Tibial nerve (tissue), 3 donors: ENCODE measurements around the gene USP46.

ENCODE experiments used
- POLR2A ChIP-seq, 2 donors: fragments of 450-650 bp; IDR thresholded peaks; one replicate each; pipeline ENCODE4 v1.6.1; 2017; ENCODE audit warnings: antibody characterized with exemption in 2 of 2, mild to moderate bottlenecking in 2 of 2, moderate library complexity in 2 of 2
- TF ChIP-seq, protein P1 (sequence below), 5 experiments: fragments of 200-600 bp in 3 of 5; fragments of 450-650 bp in 2 of 5; sonication (generic) in 3 of 5; IDR thresholded peaks; one replicate each; pipeline ENCODE4 v1.5.1; 2016 to 2019; ENCODE audit warnings: antibody characterized with exemption in 5 of 5, mild to moderate bottlenecking in 3 of 5, moderate library complexity in 2 of 5

DNA sequence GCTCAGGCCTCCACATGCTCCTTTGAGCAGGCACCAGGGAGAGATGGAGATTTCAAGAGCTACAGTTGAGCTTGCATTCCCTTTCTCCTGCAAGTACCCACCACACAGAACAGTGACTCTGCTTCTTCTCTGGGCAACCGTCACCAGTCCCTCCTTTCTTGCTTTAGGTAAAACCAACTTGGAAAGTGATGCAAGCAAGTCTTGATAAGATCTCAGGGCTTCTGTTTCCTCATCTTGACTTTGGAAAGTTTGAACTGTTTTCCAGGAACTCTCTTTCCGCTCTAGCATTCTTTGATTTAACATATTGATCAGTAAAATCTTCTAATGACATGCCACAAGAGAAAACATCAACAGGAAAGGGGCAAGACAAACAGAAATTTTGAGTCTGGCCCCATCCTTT, 73.7 kb downstream of the USP46 start:
- TF ChIP-seq, protein P1, sequence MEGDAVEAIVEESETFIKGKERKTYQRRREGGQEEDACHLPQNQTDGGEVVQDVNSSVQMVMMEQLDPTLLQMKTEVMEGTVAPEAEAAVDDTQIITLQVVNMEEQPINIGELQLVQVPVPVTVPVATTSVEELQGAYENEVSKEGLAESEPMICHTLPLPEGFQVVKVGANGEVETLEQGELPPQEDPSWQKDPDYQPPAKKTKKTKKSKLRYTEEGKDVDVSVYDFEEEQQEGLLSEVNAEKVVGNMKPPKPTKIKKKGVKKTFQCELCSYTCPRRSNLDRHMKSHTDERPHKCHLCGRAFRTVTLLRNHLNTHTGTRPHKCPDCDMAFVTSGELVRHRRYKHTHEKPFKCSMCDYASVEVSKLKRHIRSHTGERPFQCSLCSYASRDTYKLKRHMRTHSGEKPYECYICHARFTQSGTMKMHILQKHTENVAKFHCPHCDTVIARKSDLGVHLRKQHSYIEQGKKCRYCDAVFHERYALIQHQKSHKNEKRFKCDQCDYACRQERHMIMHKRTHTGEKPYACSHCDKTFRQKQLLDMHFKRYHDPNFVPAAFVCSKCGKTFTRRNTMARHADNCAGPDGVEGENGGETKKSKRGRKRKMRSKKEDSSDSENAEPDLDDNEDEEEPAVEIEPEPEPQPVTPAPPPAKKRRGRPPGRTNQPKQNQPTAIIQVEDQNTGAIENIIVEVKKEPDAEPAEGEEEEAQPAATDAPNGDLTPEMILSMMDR (IDR thresholded peaks at IDR 0.05) = no peak
- TF ChIP-seq POLR2A (IDR thresholded peaks at IDR 0.05) = no peak
